PC-3 (cell line): ENCODE measurements around the gene GPX3. TPM values are rescaled to one million over a fixed set of nuclear protein-coding genes. Genes with fewer than 3 reads are reported as not detected.
A peak's percentile ranks its signal among the peaks of the same experiment; 100 is the strongest.

Experiments used
- ATAC-seq: fragments of 200-7000 bp; cut with Tn5 transposase; 2 replicates; pipeline ENCODE4 v1.9.1; 2020; ENCODE audit warnings: mild to moderate bottlenecking, moderate library complexity
- BruUV-seq: library from RNA; stranded (reverse); fragments of 400-500 nt; replicated peaks from 2 replicates; lab custom pipeline; 2021; lab: Mats Ljungman, UMichigan
- CTCF ChIA-PET: fragments of 300-600 bp; sonication (Branson Sonifier 250); formaldehyde crosslinking; loops from one replicate; lab custom pipeline; 2022; ENCODE audit warnings: antibody characterized with exemption; lab: Charles Lee
- POLR2A ChIA-PET: fragments of 300-600 bp; sonication (Branson Sonifier 250); formaldehyde crosslinking; loops from one replicate; lab custom pipeline; 2022; ENCODE audit warnings: antibody characterized with exemption; ENCODE audit not compliant: unreplicated experiment; lab: Charles Lee
- DNase-seq: peaks from one replicate; pipeline ENCODE4 v3.0.0-alpha.2; 2015
- H2AFZ ChIP-seq: fragments of 300-600 bp; sonication (generic); 2 replicates; pipeline ENCODE4 v1.6.0; 2016; ENCODE audit warnings: antibody characterized with exemption, low read length
- H3F3A ChIP-seq: fragments of 300-600 bp; sonication (generic); one replicate; pipeline ENCODE4 v1.6.0; 2017; ENCODE audit warnings: antibody characterized with exemption, low read length, control low read depth, mild to moderate bottlenecking; ENCODE audit not compliant: unreplicated experiment
- H3K27ac ChIP-seq: fragments of 300-600 bp; sonication (generic); 2 replicates; pipeline ENCODE4 v1.5.1; 2016; ENCODE audit warnings: mild to moderate bottlenecking, low read length
- H3K27me3 ChIP-seq: fragments of 300-600 bp; sonication (generic); 2 replicates; pipeline ENCODE4 v1.6.1; 2016; ENCODE audit warnings: low read length, mixed read lengths
- H3K36me3 ChIP-seq: fragments of 300-600 bp; sonication (generic); 2 replicates; pipeline ENCODE4 v1.6.1; 2016; ENCODE audit warnings: low read depth, mixed run types, low read length, mixed read lengths
- H3K4me1 ChIP-seq: fragments of 300-600 bp; sonication (generic); 2 replicates; pipeline ENCODE4 v1.5.1; 2016; ENCODE audit warnings: low read length; ENCODE audit not compliant: insufficient read depth
- H3K4me2 ChIP-seq: fragments of 300-600 bp; sonication (generic); 2 replicates; pipeline ENCODE4 v1.6.0; 2016; ENCODE audit warnings: low read length
- H3K4me3 ChIP-seq: fragments of 300-600 bp; sonication (generic); 2 replicates; pipeline ENCODE4 v1.5.1; 2016; ENCODE audit warnings: mild to moderate bottlenecking, low read length, mixed read lengths
- H3K79me2 ChIP-seq: fragments of 300-600 bp; sonication (generic); 2 replicates; pipeline ENCODE4 v1.6.1; 2017; ENCODE audit warnings: low read length, mixed read lengths
- H3K9ac ChIP-seq: fragments of 300-600 bp; sonication (generic); 2 replicates; pipeline ENCODE4 v1.6.0; 2016; ENCODE audit warnings: mild to moderate bottlenecking, low read length
- H3K9me2 ChIP-seq: fragments of 300-600 bp; sonication (generic); replicated peaks from 2 replicates; pipeline ENCODE4 v1.6.1; 2016; ENCODE audit warnings: mixed run types, low read length, mixed read lengths
- H3K9me3 ChIP-seq: fragments of 300-600 bp; sonication (generic); 2 replicates; pipeline ENCODE4 v1.6.1; 2016; ENCODE audit warnings: low read length, mixed read lengths
- H4K20me1 ChIP-seq: fragments of 300-600 bp; sonication (generic); 2 replicates; pipeline ENCODE4 v1.6.1; 2016; ENCODE audit warnings: low read length, mixed read lengths
- CTCF ChIP-seq: fragments of 300-600 bp; sonication (generic); conservative IDR thresholded peaks from 2 replicates; pipeline ENCODE4 v1.5.1; 2017; ENCODE audit warnings: antibody characterized with exemption, low read depth, mild to moderate bottlenecking, low read length
- EZH2 ChIP-seq: fragments of 300-600 bp; sonication (generic); IDR thresholded peaks from one replicate; pipeline ENCODE4 v1.6.1; 2017; ENCODE audit warnings: antibody characterized with exemption, mild to moderate bottlenecking, low read length; ENCODE audit not compliant: unreplicated experiment
- EZH2phosphoT487 ChIP-seq: fragments of 300-600 bp; sonication (generic); IDR thresholded peaks from 2 replicates; pipeline ENCODE4 v1.6.1; 2018; ENCODE audit warnings: mild to moderate bottlenecking, antibody characterized with exemption, low read length, borderline replicate concordance
- intact Hi-C: fragments of 100-400 bp; cut with micrococcal nuclease; formaldehyde crosslinking; loops from 2 replicates; pipeline ENCODE4 v1.9.0; 2023
- total RNA-seq: library from RNA; depleted of rRNA; stranded (reverse); fragments of >200 nt; gene quantifications from 2 replicates; pipeline ENCODE4 v1.2.3, GENCODE V29; 2014

The GPX3 gene
- total RNA-seq, 1 experiment from 2014 or later: not detected

- H3K79me2 ChIP-seq: no peaks in the 10 kb centered on the region
- H3F3A ChIP-seq: no peaks in the 10 kb centered on the region
- no peaks in the 10 kb centered on the region for H4K20me1 ChIP-seq
- H3K9me2 ChIP-seq: no peaks in the 10 kb centered on the region
- intact Hi-C loops: no loop called here
- ATAC-seq (no peak), DNase-seq (no peak)
- peaks cover 9% of the 10 kb centered on the region for H3K4me1 ChIP-seq
- TF ChIP-seq EZH2 (no peak), CTCF (no peak), EZH2phosphoT487 (no peak)
- no peak overlapping the region for H2AFZ ChIP-seq
- ChIA-PET CTCF (interaction anchor here (0.9 kb wide), 1 partner anchor 27 kb away, joined by 4 read pairs; no protein-coding TSS in a partner anchor), POLR2A (no interaction called here)
- no peaks in the 10 kb centered on the region for H3K27me3 ChIP-seq
- no peak overlapping the region for H3K4me2 ChIP-seq
- peaks cover 45% of the 10 kb centered on the region for H3K36me3 ChIP-seq
- no TSS peak for BruUV-seq
- H3K9me3 ChIP-seq: no peaks in the 10 kb centered on the region
- H3K27ac ChIP-seq: no peak overlapping the region
- no peak overlapping the region for H3K4me3 ChIP-seq
- no peak overlapping the region for H3K9ac ChIP-seq
These were observed 9.0 kb downstream of the GPX3 start for GRCh38 chr5:151029179-151030055.

- no peak for ATAC-seq
These were observed 9.6 kb downstream of the GPX3 start for GRCh38 chr5:151030056-151030336.

More at GRCh38 chr5:151030056-151030336, 9.6 kb downstream of the GPX3 start:
- Histone ChIP-seq H3K9ac (no peak overlapping the region), H3K36me3 (peaks cover 46% of the 10 kb centered on the region), H2AFZ (no peak overlapping the region), H4K20me1 (no peaks in the 10 kb centered on the region), H3K4me1 (peaks cover 6% of the 10 kb centered on the region), H3K4me2 (no peak overlapping the region), H3F3A (no peaks in the 10 kb centered on the region), H3K27me3 (no peaks in the 10 kb centered on the region), H3K4me3 (no peak overlapping the region), H3K27ac (no peak overlapping the region), H3K9me3 (no peaks in the 10 kb centered on the region), H3K9me2 (no peaks in the 10 kb centered on the region), H3K79me2 (no peaks in the 10 kb centered on the region)
- TSS peak; percentile 72 for BruUV-seq
- intact Hi-C loops: no loop called here
- no peak for TF ChIP-seq EZH2phosphoT487
- no peak for TF ChIP-seq EZH2
- no peak for TF ChIP-seq CTCF
- POLR2A ChIA-PET: no interaction called here
- CTCF ChIA-PET: interaction anchor here (0.9 kb wide), 1 partner anchor 28 kb away, joined by 4 read pairs; no protein-coding TSS in a partner anchor
- DNase-seq: no peak
